Measurements from ENCODE around the gene MYOT.

GRCh38 chr5:137819766-137820165, 47.9 kb upstream of the MYOT start:
- TF ChIP-seq, protein P1, sequence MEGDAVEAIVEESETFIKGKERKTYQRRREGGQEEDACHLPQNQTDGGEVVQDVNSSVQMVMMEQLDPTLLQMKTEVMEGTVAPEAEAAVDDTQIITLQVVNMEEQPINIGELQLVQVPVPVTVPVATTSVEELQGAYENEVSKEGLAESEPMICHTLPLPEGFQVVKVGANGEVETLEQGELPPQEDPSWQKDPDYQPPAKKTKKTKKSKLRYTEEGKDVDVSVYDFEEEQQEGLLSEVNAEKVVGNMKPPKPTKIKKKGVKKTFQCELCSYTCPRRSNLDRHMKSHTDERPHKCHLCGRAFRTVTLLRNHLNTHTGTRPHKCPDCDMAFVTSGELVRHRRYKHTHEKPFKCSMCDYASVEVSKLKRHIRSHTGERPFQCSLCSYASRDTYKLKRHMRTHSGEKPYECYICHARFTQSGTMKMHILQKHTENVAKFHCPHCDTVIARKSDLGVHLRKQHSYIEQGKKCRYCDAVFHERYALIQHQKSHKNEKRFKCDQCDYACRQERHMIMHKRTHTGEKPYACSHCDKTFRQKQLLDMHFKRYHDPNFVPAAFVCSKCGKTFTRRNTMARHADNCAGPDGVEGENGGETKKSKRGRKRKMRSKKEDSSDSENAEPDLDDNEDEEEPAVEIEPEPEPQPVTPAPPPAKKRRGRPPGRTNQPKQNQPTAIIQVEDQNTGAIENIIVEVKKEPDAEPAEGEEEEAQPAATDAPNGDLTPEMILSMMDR (IDR thresholded peaks at IDR 0.05): no peak
- TF ChIP-seq POLR2A (IDR thresholded peaks at IDR 0.05): no peak
